ENCODE data around the gene PSMB4. TPM values are rescaled to one million over a fixed set of nuclear protein-coding genes. Genes with fewer than 3 reads are reported as not detected.
"Not testable (repeated sequence)": the region's sequence is repeated elsewhere in the genome, so short reads cannot be mapped to it uniquely, and the experiment has no call there.

The PSMB4 gene
- total RNA-seq, 1 donor from 2014 or later = 277 TPM

- DNase-seq (ENCODE audit: low read depth) = no peak
Observed at GRCh38 chr1:151386002-151386401, 13.4 kb upstream of the PSMB4 start.

- DNase-seq (ENCODE audit: low read depth) = not testable (repeated sequence)
Observed at GRCh38 chr1:151390221-151391078, 8.9 kb upstream of the PSMB4 start.

GRCh38 chr1:151391079-151391563 is 8.3 kb upstream of the PSMB4 start:
- no peak for DNase-seq (ENCODE audit: low read depth)

GRCh38 chr1:151393583-151393982 is 5.8 kb upstream of the PSMB4 start:
- DNase-seq (ENCODE audit: low read depth) = no peak

GRCh38 chr1:151396265-151396664 is 3.1 kb upstream of the PSMB4 start:
- not testable (repeated sequence) for DNase-seq (ENCODE audit: low read depth)

- DNase-seq (ENCODE audit: low read depth) = peak; percentile 13
Observed at GRCh38 chr1:151401125-151401788, 1.9 kb downstream of the PSMB4 start.

GRCh38 chr1:151401860-151402259 is 2.5 kb downstream of the PSMB4 start:
- no peak for DNase-seq (ENCODE audit: low read depth)

GRCh38 chr1:151402764-151403163 is 3.4 kb downstream of the PSMB4 start:
- no peak for DNase-seq (ENCODE audit: low read depth)

- DNase-seq (ENCODE audit: low read depth) = no peak
Observed at GRCh38 chr1:151403612-151404011, 4.2 kb downstream of the PSMB4 start.

GRCh38 chr1:151405187-151405951 is 6.0 kb downstream of the PSMB4 start:
- no peak for DNase-seq (ENCODE audit: low read depth)

- no peak for DNase-seq (ENCODE audit: low read depth)
Observed at GRCh38 chr1:151406176-151406575, 6.8 kb downstream of the PSMB4 start.

GRCh38 chr1:151407304-151407703 is 7.9 kb downstream of the PSMB4 start:
- no peak for DNase-seq (ENCODE audit: low read depth)

GRCh38 chr1:151408891-151409290 is 9.5 kb downstream of the PSMB4 start:
- DNase-seq (ENCODE audit: low read depth) = no peak

- DNase-seq (ENCODE audit: low read depth) = no peak
Observed at GRCh38 chr1:151411884-151412283, 12.5 kb downstream of the PSMB4 start.

- DNase-seq (ENCODE audit: low read depth) = peak; percentile 36
Observed at GRCh38 chr1:151416231-151416630, 16.9 kb downstream of the PSMB4 start.

- no peak for DNase-seq (ENCODE audit: low read depth)
Observed at GRCh38 chr1:151418081-151418480, 18.7 kb downstream of the PSMB4 start.

- DNase-seq (ENCODE audit: low read depth) = no peak
Observed at GRCh38 chr1:151419819-151420218, 20.4 kb downstream of the PSMB4 start.

- DNase-seq (ENCODE audit: low read depth) = no peak
Observed at GRCh38 chr1:151425103-151425502, 25.7 kb downstream of the PSMB4 start.

GRCh38 chr1:151428068-151428467 is 28.7 kb downstream of the PSMB4 start:
- DNase-seq (ENCODE audit: low read depth) = no peak

- DNase-seq (ENCODE audit: low read depth) = not testable (repeated sequence)
Observed at GRCh38 chr1:151433827-151434226, 34.5 kb downstream of the PSMB4 start.

GRCh38 chr1:151435174-151435573 is 35.8 kb downstream of the PSMB4 start:
- no peak for DNase-seq (ENCODE audit: low read depth)

- no peak for DNase-seq (ENCODE audit: low read depth)
Observed at GRCh38 chr1:151436985-151437384, 37.6 kb downstream of the PSMB4 start.

All from myocyte (in vitro differentiated cells).